ENCODE measurements around the gene ZNF276. TPM values are rescaled to one million over a fixed set of nuclear protein-coding genes. Genes with fewer than 3 reads are reported as not detected.

The ZNF276 gene
- total and polyA plus RNA-seq, 2 of the 8 experiments (the other 6 are each of a cell fraction or from before 2014, with no cell fraction given): 6.4 to 9.3 TPM

DNA sequence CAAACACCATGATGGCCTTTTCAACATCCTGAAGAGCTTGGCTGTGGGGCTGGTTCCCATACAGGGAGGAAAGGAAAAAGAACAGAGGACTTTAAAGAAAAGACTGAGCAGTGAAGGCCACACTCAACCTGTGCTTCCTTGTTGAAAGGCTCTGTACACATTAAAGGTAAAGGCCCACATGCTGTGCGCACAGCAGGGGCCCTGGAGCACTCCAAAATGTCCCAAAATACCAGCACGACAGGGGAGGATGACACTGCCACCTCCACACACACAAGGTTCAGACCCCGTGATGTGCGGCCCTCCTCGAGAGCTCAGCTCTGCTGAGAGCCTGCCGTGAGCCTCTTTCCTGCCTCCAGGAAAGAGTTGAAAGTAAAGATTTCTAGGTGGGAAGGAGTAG, 58.6 kb downstream of the ZNF276 start:
- no peak overlapping the region for H2BK120ac ChIP-seq (replicated peaks; ENCODE audit: low read depth, low read length)
- DNase-seq (ENCODE audit: low read depth in 1 of 2, low spot score in 2 of 2) (no peak), FAIRE-seq (no peak)
- no peak overlapping the region for H3K56ac ChIP-seq (replicated peaks; ENCODE audit: insufficient read length, low read depth, low read length)
- H2BK5ac ChIP-seq (ENCODE audit: low read depth, low read length): no peak overlapping the region
- no peak overlapping the region for H4K8ac ChIP-seq (ENCODE audit: extremely low read depth, insufficient read depth, low read length)
- no peak overlapping the region for H3K18ac ChIP-seq (ENCODE audit: extremely low read depth, low read length)
- H4K20me1 ChIP-seq (replicated peaks in 1 of 2; ENCODE audit: control insufficient read depth in 1 of 2, insufficient read depth in 2 of 2, low read length in 2 of 2): peaks cover 4 to 5% of the 10 kb centered on the region in 2 experiments
- no peak overlapping the region for H3K9ac ChIP-seq (replicated peaks in 1 of 4; ENCODE audit: extremely low read depth in 1 of 4, low read depth in 3 of 4, low read length in 3 of 4)
- no peaks in the 10 kb centered on the region for H3K79me1 ChIP-seq (ENCODE audit: low read depth, low read length)
- H4K91ac ChIP-seq (replicated peaks; ENCODE audit: insufficient read length, low read length): no peak overlapping the region
- H3K4me3 ChIP-seq (ENCODE audit: extremely low read depth in 1 of 4, insufficient read depth in 2 of 4, low read depth in 3 of 4, low read length in 4 of 4): no peak overlapping the region
- H3K4me2 ChIP-seq (ENCODE audit: insufficient read depth in 1 of 2, low read depth in 2 of 2, low read length in 2 of 2): no peak overlapping the region
- H2BK15ac ChIP-seq (ENCODE audit: low read length): no peak overlapping the region
- H2AFZ ChIP-seq (ENCODE audit: low read length): no peak overlapping the region
- CTCF ChIA-PET (ENCODE audit: partially characterized antibody): interaction anchor here (0.9 to 1.6 kb wide), 6 partner anchors 9 to 80 kb away, joined by 3 to 6 read pairs (median 4); no protein-coding TSS in a partner anchor
- POLR2A ChIA-PET (ENCODE audit: partially characterized antibody): interaction anchor here (0.6 kb wide), 1 partner anchor 47 kb away, joined by 3 read pairs; no protein-coding TSS in a partner anchor
- no peaks in the 10 kb centered on the region for H3K23me2 ChIP-seq (ENCODE audit: low read depth, low read length)
- no peak overlapping the region for H3K23ac ChIP-seq (ENCODE audit: insufficient read length)
- peaks cover 0 to 6% (median 2%) of the 10 kb centered on the region in 4 experiments; a peak in 4 of 7 replicates for H3K4me1 ChIP-seq (replicated peaks in 1 of 4; ENCODE audit: control insufficient read depth in 3 of 4, insufficient read depth in 4 of 4, low read length in 3 of 4)
- no peaks in the 10 kb centered on the region for H3K9me3 ChIP-seq (ENCODE audit: insufficient read depth in 2 of 2, low read depth in 1 of 2, low read length in 1 of 2)
- H3K4ac ChIP-seq (replicated peaks; ENCODE audit: insufficient read length, low read depth, low read length): no peak overlapping the region
- H3K14ac ChIP-seq (ENCODE audit: insufficient read length): no peak overlapping the region
- H2BK20ac ChIP-seq (ENCODE audit: low read length): no peak overlapping the region
- peaks cover 23 to 71% (median 50%) of the 10 kb centered on the region in 4 experiments for H3K36me3 ChIP-seq (ENCODE audit: control insufficient read depth in 2 of 4, insufficient read depth in 4 of 4, low read length in 3 of 4)
- no peak overlapping the region for H3K27ac ChIP-seq (ENCODE audit: low read depth, low read length)
- H2AK5ac ChIP-seq (ENCODE audit: low read depth, low read length): no peak overlapping the region
- H2BK12ac ChIP-seq (ENCODE audit: low read depth, low read length): no peak overlapping the region
- no peak overlapping the region for H4K5ac ChIP-seq (ENCODE audit: insufficient read length, low read depth, low read length)
- H3K79me2 ChIP-seq (ENCODE audit: control insufficient read depth in 1 of 2, insufficient read depth in 2 of 2, low read length in 2 of 2): no peaks in the 10 kb centered on the region
- H3K27me3 ChIP-seq (replicated peaks in 1 of 4; ENCODE audit: control insufficient read depth in 3 of 4, extremely low read depth in 1 of 4, insufficient read depth in 3 of 4, low read length in 3 of 4): no peaks in the 10 kb centered on the region
- WGBS, 2 experiments (ENCODE audit: extremely low coverage in 1 of 2, insufficient coverage in 1 of 2, insufficient read length in 1 of 2, insufficient replicate concordance in 2 of 2, low coverage in 1 of 2, low lambda C conversion rate in 2 of 2, missing lambda C conversion rate in 1 of 2): 86% methylated on average over 6 of the region's 6 CpGs; no CpG with 5 or more reads in 1 of the 2 experiments
- no peak for TF ChIP-seq RBBP5 (IDR thresholded peaks at IDR 0.05; ENCODE audit: borderline replicate concordance, low read depth, low read length)
- no peak for TF ChIP-seq JUN (IDR thresholded peaks at IDR 0.05; ENCODE audit: low read depth, low read length)
- no peak for TF ChIP-seq CREB1 (IDR thresholded peaks at IDR 0.05)
- no peak for TF ChIP-seq EGR1 (IDR thresholded peaks at IDR 0.05; ENCODE audit: borderline replicate concordance, low read depth, low read length)
- no peak for TF ChIP-seq CHD2 (IDR thresholded peaks at IDR 0.05; ENCODE audit: low read length)
- TF ChIP-seq KDM5A (IDR thresholded peaks at IDR 0.05; ENCODE audit: low read length): no peak
- TF ChIP-seq PHF8 (conservative IDR thresholded peaks at IDR 0.05; ENCODE audit: low read depth, low read length): no peak
- TF ChIP-seq TBP (IDR thresholded peaks at IDR 0.05; ENCODE audit: low read depth, low read length): no peak
- TF ChIP-seq, protein P1, sequence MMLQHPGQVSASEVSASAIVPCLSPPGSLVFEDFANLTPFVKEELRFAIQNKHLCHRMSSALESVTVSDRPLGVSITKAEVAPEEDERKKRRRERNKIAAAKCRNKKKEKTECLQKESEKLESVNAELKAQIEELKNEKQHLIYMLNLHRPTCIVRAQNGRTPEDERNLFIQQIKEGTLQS (IDR thresholded peaks at IDR 0.05; ENCODE audit: insufficient read depth, low read depth, low read length): no peak
- no peak for TF ChIP-seq HDAC2 (IDR thresholded peaks at IDR 0.05; ENCODE audit: borderline replicate concordance in 1 of 2, low read depth in 2 of 2, low read length in 2 of 2)
- no peak for TF ChIP-seq RXRA (IDR thresholded peaks at IDR 0.05; ENCODE audit: insufficient read depth, low read depth, low read length)
- TF ChIP-seq SP1 (IDR thresholded peaks at IDR 0.05; ENCODE audit: low read depth, low read length): no peak
- no peak for TF ChIP-seq SRF (IDR thresholded peaks at IDR 0.05; ENCODE audit: low read depth, low read length)

Measured in H1 (cell line).